ENCODE measurements around the gene CARD19. TPM values are rescaled to one million over a fixed set of nuclear protein-coding genes. Genes with fewer than 3 reads are reported as not detected.

The CARD19 gene
- total and polyA plus RNA-seq, 2 experiments from 2014 or later: 36.8 to 48.3 TPM

DNA sequence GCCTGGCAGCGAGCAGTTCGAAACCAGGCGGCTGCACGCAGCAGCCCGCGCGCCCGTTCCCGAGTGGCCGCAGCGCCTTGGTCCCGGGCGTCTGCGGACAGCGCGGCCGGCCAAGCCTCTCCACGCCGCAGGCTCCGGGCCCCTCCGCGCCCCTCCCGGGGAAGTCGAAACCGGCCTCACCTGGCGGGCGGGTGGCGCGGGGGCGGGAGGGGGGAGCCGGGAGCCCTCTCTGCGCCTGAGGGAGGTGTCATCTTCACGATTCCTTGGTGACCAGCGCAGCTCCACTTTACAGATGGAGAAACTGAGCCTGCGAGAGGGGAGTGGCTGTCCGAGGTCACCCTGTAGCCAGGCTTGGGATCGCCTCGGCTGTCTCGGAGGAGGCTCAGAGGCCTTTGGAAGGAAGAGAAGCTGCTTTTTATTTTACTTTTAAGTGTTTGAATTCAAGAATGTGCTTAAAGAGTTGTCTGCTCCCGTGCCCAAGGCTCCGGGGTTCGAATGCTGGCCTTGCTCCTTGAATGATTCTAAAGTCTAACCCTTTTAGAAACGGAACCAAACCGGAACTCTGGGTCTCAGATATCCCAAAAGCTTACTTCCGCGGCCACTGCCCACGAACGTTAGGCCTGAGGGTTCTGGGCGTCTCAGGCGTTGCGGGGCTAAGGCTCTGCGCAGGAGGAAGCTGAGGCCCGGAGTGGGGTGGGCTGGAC, 36.9 kb upstream of the CARD19 start (continued):
- no peak for TF ChIP-seq STAT1 (IDR thresholded peaks at IDR 0.05; ENCODE audit: unreplicated experiment)
- TF ChIP-seq, protein P1, sequence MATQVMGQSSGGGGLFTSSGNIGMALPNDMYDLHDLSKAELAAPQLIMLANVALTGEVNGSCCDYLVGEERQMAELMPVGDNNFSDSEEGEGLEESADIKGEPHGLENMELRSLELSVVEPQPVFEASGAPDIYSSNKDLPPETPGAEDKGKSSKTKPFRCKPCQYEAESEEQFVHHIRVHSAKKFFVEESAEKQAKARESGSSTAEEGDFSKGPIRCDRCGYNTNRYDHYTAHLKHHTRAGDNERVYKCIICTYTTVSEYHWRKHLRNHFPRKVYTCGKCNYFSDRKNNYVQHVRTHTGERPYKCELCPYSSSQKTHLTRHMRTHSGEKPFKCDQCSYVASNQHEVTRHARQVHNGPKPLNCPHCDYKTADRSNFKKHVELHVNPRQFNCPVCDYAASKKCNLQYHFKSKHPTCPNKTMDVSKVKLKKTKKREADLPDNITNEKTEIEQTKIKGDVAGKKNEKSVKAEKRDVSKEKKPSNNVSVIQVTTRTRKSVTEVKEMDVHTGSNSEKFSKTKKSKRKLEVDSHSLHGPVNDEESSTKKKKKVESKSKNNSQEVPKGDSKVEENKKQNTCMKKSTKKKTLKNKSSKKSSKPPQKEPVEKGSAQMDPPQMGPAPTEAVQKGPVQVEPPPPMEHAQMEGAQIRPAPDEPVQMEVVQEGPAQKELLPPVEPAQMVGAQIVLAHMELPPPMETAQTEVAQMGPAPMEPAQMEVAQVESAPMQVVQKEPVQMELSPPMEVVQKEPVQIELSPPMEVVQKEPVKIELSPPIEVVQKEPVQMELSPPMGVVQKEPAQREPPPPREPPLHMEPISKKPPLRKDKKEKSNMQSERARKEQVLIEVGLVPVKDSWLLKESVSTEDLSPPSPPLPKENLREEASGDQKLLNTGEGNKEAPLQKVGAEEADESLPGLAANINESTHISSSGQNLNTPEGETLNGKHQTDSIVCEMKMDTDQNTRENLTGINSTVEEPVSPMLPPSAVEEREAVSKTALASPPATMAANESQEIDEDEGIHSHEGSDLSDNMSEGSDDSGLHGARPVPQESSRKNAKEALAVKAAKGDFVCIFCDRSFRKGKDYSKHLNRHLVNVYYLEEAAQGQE (IDR thresholded peaks at IDR 0.05; ENCODE audit: unreplicated experiment): no peak

DNA sequence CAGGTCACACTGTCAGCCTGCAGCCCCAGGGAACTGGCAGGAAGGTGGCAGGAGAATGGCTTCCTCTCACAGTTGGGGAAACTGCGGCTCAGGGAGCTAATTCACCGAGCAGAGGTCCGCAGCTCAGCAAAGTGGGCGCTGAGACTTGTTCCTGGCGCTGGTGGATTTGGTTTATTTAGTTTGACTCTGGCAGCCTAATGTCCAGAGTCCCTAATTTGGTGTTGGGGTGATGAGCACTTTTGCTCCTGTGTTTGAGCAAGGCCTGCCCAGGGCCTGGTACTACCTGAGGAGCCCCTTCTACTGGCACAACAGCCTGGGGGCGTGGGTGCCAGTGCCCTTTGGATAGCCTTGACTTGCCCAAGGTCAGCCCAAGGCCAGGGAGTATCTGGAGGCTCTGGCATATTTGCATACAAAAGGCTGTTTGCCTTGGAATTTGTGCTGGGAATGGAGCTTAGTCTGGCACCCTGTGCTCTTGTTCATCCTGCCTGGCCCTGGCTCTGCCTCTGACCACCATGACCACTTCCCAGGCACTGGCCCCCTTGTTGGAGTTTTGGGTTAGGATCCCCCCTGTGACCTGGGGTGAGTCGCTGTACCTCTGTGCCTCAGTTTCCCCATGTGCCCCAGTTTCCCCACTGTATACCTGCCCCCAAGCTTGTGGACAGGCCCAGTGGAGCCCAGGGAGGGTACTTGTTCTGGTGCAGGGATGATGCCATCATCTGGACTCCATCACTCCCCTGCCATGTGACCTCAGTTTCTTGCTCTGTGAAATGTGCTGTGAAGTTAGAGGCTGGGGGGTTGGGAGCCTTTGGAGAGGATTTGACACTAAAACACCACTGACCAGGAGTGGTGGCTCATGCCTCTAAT, 36.1 kb upstream of the CARD19 start:
- Histone ChIP-seq H2AFZ (no peak overlapping the region), H3K4me3 (peak overlapping the region; percentile 63; the same call in 1 of the 2 replicates), H3K4me1 (ENCODE audit: insufficient read depth) (peaks cover 21% of the 10 kb centered on the region; the same call in 1 of the 2 replicates), H4K20me1 (replicated peaks; ENCODE audit: insufficient read depth) (no peaks in the 10 kb centered on the region), H3K79me2 (replicated peaks; ENCODE audit: insufficient read depth) (no peaks in the 10 kb centered on the region), H3K27ac (ENCODE audit: low read depth) (no peak overlapping the region), H3K27me3 (ENCODE audit: insufficient read depth) (peaks cover 4% of the 10 kb centered on the region), H3F3A (replicated peaks; ENCODE audit: low read depth) (0 out of 2 replicates have a peak, but pooled peaks cover 5% of the 10 kb centered on the region), H3K9me2 (ENCODE audit: insufficient read depth) (no peaks in the 10 kb centered on the region), H3K4me2 (peak overlapping the region; percentile 75; the same call in 1 of the 2 replicates), H3K36me3 (ENCODE audit: insufficient read depth) (no peaks in the 10 kb centered on the region)
- H3K9me3 Mint-ChIP-seq: no peaks in the 10 kb centered on the region
- DNase-seq (ENCODE audit: low spot score) (peak; percentile 64), ATAC-seq (peak; percentile 7)
- TF ChIP-seq CREB1 (CRISPR knock-in tag; IDR thresholded peaks at IDR 0.05; ENCODE audit: low read depth) (no peak), ZNF114 (CRISPR knock-in tag; IDR thresholded peaks at IDR 0.05) (no peak), EZH2phosphoT487 (IDR thresholded peaks at IDR 0.05; ENCODE audit: unreplicated experiment) (no peak)
- no peaks in the 10 kb centered on the region for H3K36me3 Mint-ChIP-seq (ENCODE audit: low read depth)
- no peak overlapping the region for H3K27ac Mint-ChIP-seq
- peak overlapping the region; percentile 63; the same call in 1 of the 3 replicates for H3K4me3 Mint-ChIP-seq
- peaks cover 18% of the 10 kb centered on the region for H3K27me3 Mint-ChIP-seq (ENCODE audit: insufficient read depth, low read depth, poor library complexity)
- peaks cover 31% of the 10 kb centered on the region for H3K4me1 Mint-ChIP-seq

DNA sequence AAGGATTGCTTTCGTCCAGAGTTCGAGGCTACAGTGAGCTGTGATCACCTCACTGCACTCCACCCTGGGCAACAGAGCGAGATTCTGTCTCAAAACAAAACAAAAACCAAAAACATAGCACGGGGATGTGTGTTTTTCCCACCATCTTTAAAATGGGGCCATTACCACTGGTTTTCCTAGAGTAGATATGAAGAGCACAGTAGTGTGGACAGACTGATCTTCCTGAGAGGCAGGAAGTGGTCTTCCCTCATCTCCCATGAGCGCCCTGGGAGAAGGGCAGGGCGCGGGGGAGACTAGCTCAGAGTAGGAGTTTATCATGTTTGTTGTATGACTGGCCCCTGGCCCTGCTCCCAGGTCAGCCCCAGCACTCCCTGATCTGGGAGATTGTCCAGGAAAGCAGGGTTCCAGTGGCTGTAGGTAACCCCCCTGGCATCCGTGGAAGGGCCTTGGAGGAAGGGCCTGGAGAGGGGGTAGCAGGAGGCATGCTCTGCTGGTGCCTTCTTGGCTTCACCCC, 35.2 kb upstream of the CARD19 start:
- Histone ChIP-seq H3K4me2 (no peak overlapping the region), H3K36me3 (ENCODE audit: insufficient read depth) (no peaks in the 10 kb centered on the region), H3K27ac (ENCODE audit: low read depth) (no peak overlapping the region), H4K20me1 (replicated peaks; ENCODE audit: insufficient read depth) (no peaks in the 10 kb centered on the region), H3K4me3 (no peak overlapping the region), H3K4me1 (ENCODE audit: insufficient read depth) (peaks cover 21% of the 10 kb centered on the region; the same call in 1 of the 2 replicates), H3F3A (replicated peaks; ENCODE audit: low read depth) (0 out of 2 replicates have a peak, but pooled peaks cover 5% of the 10 kb centered on the region), H3K27me3 (ENCODE audit: insufficient read depth) (peaks cover 4% of the 10 kb centered on the region), H3K9me2 (ENCODE audit: insufficient read depth) (no peaks in the 10 kb centered on the region), H3K79me2 (replicated peaks; ENCODE audit: insufficient read depth) (no peaks in the 10 kb centered on the region), H2AFZ (no peak overlapping the region)
- H3K36me3 Mint-ChIP-seq (ENCODE audit: low read depth): no peaks in the 10 kb centered on the region
- no peak overlapping the region for H3K27ac Mint-ChIP-seq
- no peak for ATAC-seq
- H3K27me3 Mint-ChIP-seq (ENCODE audit: insufficient read depth, low read depth, poor library complexity): peaks cover 24% of the 10 kb centered on the region
- no peak for DNase-seq (ENCODE audit: low spot score)
- no peak overlapping the region for H3K4me3 Mint-ChIP-seq
- H3K4me1 Mint-ChIP-seq: peaks cover 31% of the 10 kb centered on the region
- H3K9me3 Mint-ChIP-seq: no peaks in the 10 kb centered on the region
- TF ChIP-seq JUNB (IDR thresholded peaks at IDR 0.05; ENCODE audit: unreplicated experiment): no peak
- TF ChIP-seq POLR2AphosphoS5 (IDR thresholded peaks at IDR 0.05; ENCODE audit: low read depth): no peak
- TF ChIP-seq, protein P2, sequence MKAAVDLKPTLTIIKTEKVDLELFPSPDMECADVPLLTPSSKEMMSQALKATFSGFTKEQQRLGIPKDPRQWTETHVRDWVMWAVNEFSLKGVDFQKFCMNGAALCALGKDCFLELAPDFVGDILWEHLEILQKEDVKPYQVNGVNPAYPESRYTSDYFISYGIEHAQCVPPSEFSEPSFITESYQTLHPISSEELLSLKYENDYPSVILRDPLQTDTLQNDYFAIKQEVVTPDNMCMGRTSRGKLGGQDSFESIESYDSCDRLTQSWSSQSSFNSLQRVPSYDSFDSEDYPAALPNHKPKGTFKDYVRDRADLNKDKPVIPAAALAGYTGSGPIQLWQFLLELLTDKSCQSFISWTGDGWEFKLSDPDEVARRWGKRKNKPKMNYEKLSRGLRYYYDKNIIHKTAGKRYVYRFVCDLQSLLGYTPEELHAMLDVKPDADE (IDR thresholded peaks at IDR 0.05): no peak
- TF ChIP-seq EZH2phosphoT487 (IDR thresholded peaks at IDR 0.05; ENCODE audit: unreplicated experiment): no peak
- TF ChIP-seq ZNF114 (CRISPR knock-in tag; IDR thresholded peaks at IDR 0.05): no peak
